VCaP (cell line): ENCODE measurements around the gene NKX2-3.

Experiments used
- H3K27ac ChIP-seq: fragments of 450-650 bp; 2 replicates; pipeline ENCODE4 v1.5.1; 2017
- CTCF ChIP-seq: fragments of 450-650 bp; conservative IDR thresholded peaks from 2 replicates; pipeline ENCODE4 v1.5.1; 2017; ENCODE audit warnings: mild to moderate bottlenecking, moderate library complexity

The NKX2-3 gene

GRCh38 chr10:99544322-99544721 is 11.6 kb downstream of the NKX2-3 start:
- H3K27ac ChIP-seq, result no peak overlapping the region
- no peak for TF ChIP-seq CTCF

DNA sequence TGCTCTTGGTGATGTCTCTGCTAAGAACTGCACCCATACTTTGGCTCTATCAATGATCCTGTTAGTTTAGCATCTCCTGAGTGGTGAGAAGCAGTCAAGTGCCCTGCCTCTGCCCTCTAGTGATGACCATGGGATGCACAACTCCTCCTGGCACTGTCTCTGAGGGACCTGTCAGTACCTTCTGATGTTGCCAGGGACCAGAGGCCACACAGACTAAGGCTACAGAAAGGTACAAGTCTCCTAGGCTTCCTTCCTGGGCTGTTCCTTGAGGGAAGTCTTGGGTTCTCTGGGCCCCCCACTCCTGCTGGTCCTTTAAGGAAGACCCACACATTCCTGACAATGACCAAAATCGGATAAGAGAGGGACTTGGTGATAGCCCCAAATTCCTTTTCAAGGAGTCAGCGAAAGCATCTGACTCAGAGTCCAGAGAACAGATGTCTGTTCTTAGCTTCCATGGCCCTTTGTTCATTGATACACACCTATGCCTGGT is 15.3 kb downstream of the NKX2-3 start:
- TF ChIP-seq CTCF, result peak; percentile 76
- H3K27ac ChIP-seq, result no peak overlapping the region

DNA sequence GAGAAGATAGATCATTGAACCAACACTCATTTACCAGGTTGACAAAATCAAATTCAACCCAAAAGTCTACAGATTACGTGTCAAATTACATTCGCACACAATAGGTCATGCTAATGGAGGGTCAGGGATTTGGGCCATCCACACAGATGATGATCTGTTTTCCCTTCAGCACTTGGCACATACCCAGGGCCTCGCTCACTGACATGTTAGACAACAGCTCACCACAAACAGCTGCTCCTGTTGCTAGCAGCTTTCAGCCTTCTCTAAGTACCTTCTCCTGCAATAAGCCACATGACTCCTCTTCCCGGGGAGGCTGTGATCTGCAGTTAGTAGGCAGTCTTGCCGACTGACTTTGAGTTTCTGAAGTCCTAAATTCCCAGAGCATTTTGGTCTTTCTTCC is 18.4 kb downstream of the NKX2-3 start:
- no peak overlapping the region for H3K27ac ChIP-seq
- TF ChIP-seq CTCF, result no peak

DNA sequence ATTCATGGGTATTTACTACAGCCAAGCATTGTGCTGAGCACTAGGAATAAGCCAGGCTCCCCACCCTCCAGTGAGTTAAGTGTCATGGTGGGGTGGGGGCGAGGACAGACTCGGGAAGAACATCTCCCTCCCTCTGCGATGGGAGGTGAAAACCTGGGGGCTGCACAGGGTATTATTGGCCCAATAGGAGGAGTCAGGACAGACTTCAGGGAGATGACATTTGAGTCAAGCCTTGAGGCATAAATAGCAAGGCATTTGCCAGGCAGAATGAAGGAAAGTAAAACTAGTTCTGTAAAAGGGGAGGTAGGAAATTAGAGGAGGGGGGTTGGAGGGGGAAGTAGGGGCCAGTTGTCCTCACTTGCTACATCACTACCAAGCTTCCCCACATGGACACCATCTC is 18.9 kb downstream of the NKX2-3 start:
- H3K27ac ChIP-seq, result no peak overlapping the region
- TF ChIP-seq CTCF, result no peak

DNA sequence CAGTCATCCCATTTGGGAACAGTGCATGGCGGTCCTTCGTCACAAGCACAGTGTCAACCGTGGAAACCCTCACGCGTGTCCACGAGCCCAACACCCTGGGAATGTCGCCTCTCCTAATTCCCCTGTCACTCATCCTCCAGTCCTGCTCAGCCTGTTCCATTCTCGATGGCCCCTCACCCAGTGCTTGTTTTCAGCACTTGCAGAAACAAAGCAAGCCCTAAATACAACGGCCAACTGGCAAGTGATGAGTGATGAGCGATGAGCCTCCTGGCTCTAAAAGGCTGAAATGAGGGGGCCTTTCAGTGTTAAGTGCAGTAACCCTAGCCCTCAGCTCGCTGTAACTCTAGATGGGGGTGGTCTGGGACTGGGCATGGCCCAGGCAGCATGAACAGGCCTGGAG is 22.6 kb downstream of the NKX2-3 start:
- no peak for TF ChIP-seq CTCF
- H3K27ac ChIP-seq, result no peak overlapping the region

- TF ChIP-seq CTCF, result no peak
- no peak overlapping the region for H3K27ac ChIP-seq
Observed at GRCh38 chr10:99555825-99556523, 23.2 kb downstream of the NKX2-3 start.

GRCh38 chr10:99557044-99557443 is 24.3 kb downstream of the NKX2-3 start:
- H3K27ac ChIP-seq, result no peak overlapping the region
- TF ChIP-seq CTCF, result no peak
